Lower leg skin (tissue), 4 donors: ENCODE results near the gene DNAH12. TPM values are rescaled to one million over a fixed set of nuclear protein-coding genes. Genes with fewer than 3 reads are reported as not detected.

Source experiments
- DNase-seq, 2 donors: peaks; one replicate each; pipeline ENCODE4 v3.0.0-alpha.2; 2019; ENCODE audit warnings: low spot score in 2 of 2
- H3K4me3 ChIP-seq: fragments of 200-600 bp; sonication (generic); 2 replicates; pipeline ENCODE4 v1.5.1; 2017; ENCODE audit warnings: mild to moderate bottlenecking, low read depth; ENCODE audit not compliant: poor library complexity, severe bottlenecking
- POLR2A ChIP-seq, 2 donors: fragments of 450-650 bp; IDR thresholded peaks; one replicate each; pipeline ENCODE4 v1.6.1; 2016 to 2017; ENCODE audit warnings: antibody characterized with exemption in 2 of 2, mild to moderate bottlenecking in 1 of 2, moderate library complexity in 1 of 2
- WGBS, 2 donors: methylation state at CpG; one replicate each; pipeline ENCODE4 v1.1.5; 2018; 5-methylcytosine and 5-hydroxymethylcytosine counted together
- intact Hi-C: fragments of 100-400 bp; cut with DNase I; formaldehyde crosslinking; loops from one replicate; pipeline ENCODE4 v1.15.0; 2023; ENCODE audit warnings: low total_unique reads
- total RNA-seq, 4 donors: library from RNA; depleted of rRNA; stranded (reverse); fragments of >200 nt; gene quantifications; one replicate each; pipeline ENCODE4 v1.1.0, GENCODE V29; 2016
- TF ChIP-seq, protein P1 (sequence below), 3 donors: fragments of 450-650 bp; IDR thresholded peaks; one replicate each; pipeline ENCODE4 v1.5.1; 2016; ENCODE audit warnings: antibody characterized with exemption in 3 of 3, mild to moderate bottlenecking in 3 of 3, moderate library complexity in 2 of 3

Gene DNAH12
- total RNA-seq, 4 donors from 2014 or later = under 0.01 to 0.03 TPM; not detected in 2

DNA sequence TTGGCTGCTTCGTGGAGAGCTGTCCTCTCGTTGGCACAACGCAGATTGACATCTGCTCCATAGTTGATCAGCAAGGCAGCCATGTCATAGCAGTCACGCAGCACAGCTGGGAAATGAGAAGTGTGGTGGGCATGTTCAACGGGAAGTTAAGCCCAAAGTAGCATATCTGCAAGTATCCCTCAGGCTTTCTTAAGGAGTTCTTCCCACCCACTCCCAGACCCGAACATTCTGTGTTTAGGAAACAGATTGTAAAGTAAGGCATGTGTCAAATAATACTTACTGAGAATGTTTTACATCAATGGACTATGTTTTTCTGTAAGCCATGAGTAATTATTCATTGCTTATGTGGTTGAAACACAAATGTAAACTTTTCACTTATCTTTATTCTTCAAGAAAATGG is 260.8 kb downstream of the DNAH12 start:
- DNase-seq = no peak
- no peak overlapping the region for H3K4me3 ChIP-seq
- TF ChIP-seq POLR2A (IDR thresholded peaks at IDR 0.05) = no peak
- TF ChIP-seq, protein P1, sequence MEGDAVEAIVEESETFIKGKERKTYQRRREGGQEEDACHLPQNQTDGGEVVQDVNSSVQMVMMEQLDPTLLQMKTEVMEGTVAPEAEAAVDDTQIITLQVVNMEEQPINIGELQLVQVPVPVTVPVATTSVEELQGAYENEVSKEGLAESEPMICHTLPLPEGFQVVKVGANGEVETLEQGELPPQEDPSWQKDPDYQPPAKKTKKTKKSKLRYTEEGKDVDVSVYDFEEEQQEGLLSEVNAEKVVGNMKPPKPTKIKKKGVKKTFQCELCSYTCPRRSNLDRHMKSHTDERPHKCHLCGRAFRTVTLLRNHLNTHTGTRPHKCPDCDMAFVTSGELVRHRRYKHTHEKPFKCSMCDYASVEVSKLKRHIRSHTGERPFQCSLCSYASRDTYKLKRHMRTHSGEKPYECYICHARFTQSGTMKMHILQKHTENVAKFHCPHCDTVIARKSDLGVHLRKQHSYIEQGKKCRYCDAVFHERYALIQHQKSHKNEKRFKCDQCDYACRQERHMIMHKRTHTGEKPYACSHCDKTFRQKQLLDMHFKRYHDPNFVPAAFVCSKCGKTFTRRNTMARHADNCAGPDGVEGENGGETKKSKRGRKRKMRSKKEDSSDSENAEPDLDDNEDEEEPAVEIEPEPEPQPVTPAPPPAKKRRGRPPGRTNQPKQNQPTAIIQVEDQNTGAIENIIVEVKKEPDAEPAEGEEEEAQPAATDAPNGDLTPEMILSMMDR (IDR thresholded peaks at IDR 0.05) = no peak
- intact Hi-C loops = no loop called here
- 63 to 66% methylated on average over 6 of the region's 6 CpGs for WGBS, 2 donors

DNA sequence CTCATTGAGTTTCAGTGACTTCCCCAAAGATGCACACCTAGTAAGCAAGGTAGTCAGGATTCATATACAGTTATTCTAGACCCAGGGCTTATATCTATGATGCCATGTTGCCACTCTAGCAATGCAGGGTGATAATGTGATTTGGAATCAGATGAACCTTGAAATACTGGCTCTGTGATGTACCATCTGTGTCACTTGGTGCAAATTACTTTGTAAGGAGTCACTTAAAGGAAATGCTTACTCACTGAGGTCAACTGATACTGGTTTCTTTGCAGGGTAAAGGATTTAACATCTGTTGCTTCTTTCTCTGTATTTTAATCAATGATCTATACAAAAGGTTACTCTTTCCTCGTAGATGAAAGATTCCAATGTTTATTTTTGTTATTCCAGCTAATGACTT is 262.4 kb downstream of the DNAH12 start:
- 64 to 72% methylated on average over 1 of the region's 1 CpG for WGBS, 2 donors
- intact Hi-C loops = no loop called here
- DNase-seq = no peak
- H3K4me3 ChIP-seq = no peak overlapping the region
- no peak for TF ChIP-seq POLR2A (IDR thresholded peaks at IDR 0.05)
- TF ChIP-seq, protein P1 (IDR thresholded peaks at IDR 0.05) = no peak

DNA sequence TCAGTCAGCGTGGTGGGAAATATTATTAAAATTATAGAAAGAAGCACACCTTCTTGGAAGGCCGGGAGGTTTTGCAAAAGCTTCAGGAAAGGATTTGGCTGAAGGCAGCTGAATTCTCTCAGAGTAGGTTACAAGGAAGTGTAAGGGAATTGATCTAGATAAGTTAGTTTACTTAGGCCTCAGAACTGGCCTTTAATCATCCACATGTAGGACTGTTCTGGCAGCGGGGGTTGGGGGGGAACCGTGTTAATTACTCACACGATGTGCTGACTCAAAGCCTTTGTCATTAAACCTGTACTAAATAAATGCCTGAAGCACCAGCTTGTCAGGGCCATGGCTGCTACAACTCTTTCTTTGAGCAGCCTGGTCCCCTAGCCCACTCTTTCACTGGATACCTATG is 264.5 kb downstream of the DNAH12 start:
- no peak for DNase-seq
- TF ChIP-seq, protein P1 (IDR thresholded peaks at IDR 0.05) = no peak
- TF ChIP-seq POLR2A (IDR thresholded peaks at IDR 0.05) = no peak
- H3K4me3 ChIP-seq = no peak overlapping the region
- WGBS, 2 donors = 88 to 89% methylated on average over 5 of the region's 5 CpGs
- intact Hi-C loops = no loop called here

DNA sequence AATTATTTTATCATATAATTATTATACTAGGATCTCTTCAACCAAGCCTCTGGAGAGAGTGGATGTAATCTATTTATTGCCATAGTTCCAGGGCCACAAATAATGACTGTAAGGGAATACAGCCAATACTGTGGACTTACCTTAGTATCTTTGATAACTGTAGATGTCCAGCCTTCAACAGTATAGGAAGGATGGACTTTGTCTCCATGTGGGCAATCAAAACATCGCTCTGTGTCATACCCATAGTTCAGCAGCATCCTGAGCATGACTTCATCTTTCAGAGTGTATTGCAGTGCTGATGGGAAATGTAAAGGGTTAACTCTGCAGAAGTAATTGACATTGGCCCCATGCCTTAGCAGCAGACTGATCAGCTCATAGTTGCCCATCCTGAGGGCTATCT is 265.9 kb downstream of the DNAH12 start:
- no peak overlapping the region for H3K4me3 ChIP-seq
- TF ChIP-seq POLR2A (IDR thresholded peaks at IDR 0.05) = no peak
- TF ChIP-seq, protein P1 (IDR thresholded peaks at IDR 0.05) = no peak
- 93 to 100% methylated on average over 1 of the region's 1 CpG for WGBS, 2 donors
- no peak for DNase-seq
- intact Hi-C loops = no loop called here

DNA sequence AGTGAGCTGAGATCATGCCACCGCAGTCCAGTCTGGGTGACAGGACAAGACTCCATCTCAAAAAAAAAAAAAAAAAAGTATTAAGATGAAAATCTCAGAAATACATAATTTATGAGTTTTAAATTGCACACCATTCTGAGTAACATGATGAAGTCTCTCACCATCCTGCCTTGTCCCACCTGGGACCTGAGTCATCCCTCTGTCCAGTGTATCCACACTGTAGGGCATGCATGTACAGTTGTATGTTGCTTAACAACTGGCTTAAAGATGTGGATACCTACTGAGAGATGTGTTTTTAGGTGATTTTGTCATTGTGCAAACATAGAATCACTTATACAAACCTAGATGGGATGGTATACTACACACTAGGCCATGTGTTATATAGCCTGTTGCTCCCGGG is 268.8 kb downstream of the DNAH12 start:
- TF ChIP-seq, protein P1 (IDR thresholded peaks at IDR 0.05) = no peak
- TF ChIP-seq POLR2A (IDR thresholded peaks at IDR 0.05) = no peak
- WGBS, 2 donors = 93 to 94% methylated on average over 2 of the region's 2 CpGs
- intact Hi-C loops = no loop called here
- no peak overlapping the region for H3K4me3 ChIP-seq
- DNase-seq = no peak

DNA sequence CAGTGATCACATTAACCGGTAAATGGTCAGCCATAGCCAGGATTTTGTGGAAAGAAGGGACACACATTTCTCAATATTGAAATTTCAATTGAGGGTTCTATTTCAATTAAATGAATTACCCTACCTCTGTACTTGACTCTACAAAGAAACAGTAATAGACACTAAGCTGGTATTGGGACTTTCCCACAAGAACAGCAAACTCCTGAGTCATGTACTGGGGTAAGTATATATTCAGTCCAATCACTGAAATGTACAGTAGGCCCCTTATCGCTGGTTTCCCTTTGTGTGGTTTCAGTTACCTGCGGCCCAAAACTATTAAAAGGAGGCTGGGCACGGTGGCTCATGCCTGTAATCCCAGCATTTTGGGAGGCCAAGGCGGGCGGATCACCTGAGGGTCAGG is 269.3 kb downstream of the DNAH12 start:
- intact Hi-C loops = no loop called here
- TF ChIP-seq, protein P1 (IDR thresholded peaks at IDR 0.05) = no peak
- TF ChIP-seq POLR2A (IDR thresholded peaks at IDR 0.05) = no peak
- 97 to 100% methylated on average over 6 of the region's 6 CpGs for WGBS, 2 donors

More for the DNA sequence above, 269.3 kb downstream of the DNAH12 start:
- H3K4me3 ChIP-seq = no peak overlapping the region
- DNase-seq = no peak
